Stimulated activated CD4-positive, alpha-beta T cell treated with anti-CD3 and anti-CD28 coated beads, Interleukin-2, amount 100 ng/mL, for 48 hours (primary cell): Measurements from ENCODE around the gene HDHD5.

ENCODE experiments used
- DNase-seq, 2 donors: peaks; one replicate each; pipeline ENCODE4 v3.0.0-alpha.2; 2020

HDHD5 gene

GRCh38 chr22:17105143-17106129 lies 53.6 kb downstream of the HDHD5 start:
- DNase-seq: no peak

GRCh38 chr22:17104336-17104935 lies 54.6 kb downstream of the HDHD5 start:
- DNase-seq: no peak

- no peak for DNase-seq
These were observed 55.7 kb downstream of the HDHD5 start for GRCh38 chr22:17103351-17103750.

GRCh38 chr22:17102297-17102667 lies 56.8 kb downstream of the HDHD5 start:
- DNase-seq: no peak

- no peak for DNase-seq
These were observed 57.4 kb downstream of the HDHD5 start for GRCh38 chr22:17101475-17102296.

- no peak for DNase-seq
These were observed 58.5 kb downstream of the HDHD5 start for GRCh38 chr22:17100621-17101020.

- DNase-seq: no peak
These were observed 60.7 kb downstream of the HDHD5 start for GRCh38 chr22:17098379-17098819.

GRCh38 chr22:17097701-17098100 lies 61.4 kb downstream of the HDHD5 start:
- no peak for DNase-seq

- DNase-seq: no peak
These were observed 62.0 kb downstream of the HDHD5 start for GRCh38 chr22:17097062-17097461.

GRCh38 chr22:17096071-17096470 lies 63.0 kb downstream of the HDHD5 start:
- no peak for DNase-seq

- DNase-seq: no peak
These were observed 63.5 kb downstream of the HDHD5 start for GRCh38 chr22:17095538-17095937.

- no peak for DNase-seq
These were observed 66.0 kb downstream of the HDHD5 start for GRCh38 chr22:17093081-17093480.

- DNase-seq: no peak
These were observed 67.2 kb downstream of the HDHD5 start for GRCh38 chr22:17091851-17092250.

GRCh38 chr22:17090550-17090949 lies 68.5 kb downstream of the HDHD5 start:
- DNase-seq: no peak
